C4-2B (cell line): ENCODE data around the gene ABL2.

Experiments
- H3K27ac ChIP-seq: fragments of 450-650 bp; 2 replicates; pipeline ENCODE4 v1.5.1; 2017
- CTCF ChIP-seq: fragments of 450-650 bp; conservative IDR thresholded peaks from 2 replicates; pipeline ENCODE4 v1.5.1; 2017; ENCODE audit warnings: mild to moderate bottlenecking
- ZFX ChIP-seq: fragments of 450-650 bp; IDR thresholded peaks from 2 replicates; pipeline ENCODE4 v1.6.1; 2017

ABL2 gene

GRCh38 chr1:179154437-179154836, 75.0 kb downstream of the ABL2 start:
- TF ChIP-seq CTCF, result no peak
- no peak overlapping the region for H3K27ac ChIP-seq

GRCh38 chr1:179153217-179153616, 76.3 kb downstream of the ABL2 start:
- no peak overlapping the region for H3K27ac ChIP-seq

GRCh38 chr1:179151908-179152682, 77.4 kb downstream of the ABL2 start:
- TF ChIP-seq ZFX (no peak), CTCF (no peak)
- H3K27ac ChIP-seq, result no peak overlapping the region

More at GRCh38 chr1:179153217-179153616, 76.3 kb downstream of the ABL2 start:
- TF ChIP-seq ZFX (no peak), CTCF (no peak)

- TF ChIP-seq CTCF (no peak), ZFX (no peak)
- no peak overlapping the region for H3K27ac ChIP-seq
Observed at GRCh38 chr1:179146911-179147310, 82.6 kb downstream of the ABL2 start.

GRCh38 chr1:179146476-179146875, 83.0 kb downstream of the ABL2 start:
- no peak for TF ChIP-seq CTCF
- TF ChIP-seq ZFX, result no peak
- H3K27ac ChIP-seq, result no peak overlapping the region

DNA sequence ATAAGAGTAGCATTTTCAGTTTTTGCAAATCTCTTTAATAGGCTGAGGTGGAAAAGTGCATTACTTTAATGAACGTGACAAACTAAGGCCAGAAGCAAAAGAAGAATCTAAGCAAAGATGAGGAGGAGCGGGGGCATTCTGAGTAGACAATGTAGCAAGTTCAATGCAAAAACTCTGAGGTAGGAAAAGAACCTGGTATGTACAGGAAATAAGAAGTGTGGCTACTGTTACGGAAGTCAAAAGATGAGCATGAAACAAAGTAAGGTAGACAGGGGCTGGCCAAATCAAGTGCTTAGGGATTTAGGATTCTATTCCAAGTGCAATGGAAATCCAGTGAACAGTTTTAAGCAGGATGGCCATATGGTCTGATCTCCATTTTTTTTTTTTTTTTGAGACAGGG, 84.0 kb downstream of the ABL2 start:
- TF ChIP-seq ZFX (no peak), CTCF (no peak)
- H3K27ac ChIP-seq, result no peak overlapping the region

DNA sequence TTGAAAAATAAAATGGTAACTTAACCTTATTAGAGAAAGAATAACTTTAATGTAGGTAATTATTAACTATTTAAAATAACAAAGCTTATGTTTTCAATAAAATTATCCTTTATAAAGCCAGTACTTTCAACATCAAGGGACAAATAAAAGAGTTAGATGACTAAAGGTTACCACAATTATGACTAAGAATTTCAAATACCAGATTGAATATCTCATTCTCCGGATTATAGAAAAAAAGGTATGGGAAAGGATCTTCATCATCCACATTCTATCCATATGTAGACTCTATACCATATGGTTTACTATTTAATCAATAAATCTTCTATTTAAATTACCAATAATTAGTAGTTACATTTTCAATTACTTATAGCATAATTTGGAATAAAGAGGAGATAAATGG, 84.9 kb downstream of the ABL2 start:
- TF ChIP-seq CTCF, result no peak
- TF ChIP-seq ZFX, result no peak
- H3K27ac ChIP-seq, result no peak overlapping the region
